GM12891 (cell line): ENCODE data around the gene VWF.

ENCODE experiments used
- PAX5 ChIP-seq: IDR thresholded peaks from 2 replicates; pipeline ENCODE4 v1.6.1; 2011; ENCODE audit warnings: low read length, moderate library complexity, mild to moderate bottlenecking; ENCODE audit not compliant: insufficient read depth, severe bottlenecking
- POLR2A ChIP-seq: IDR thresholded peaks from 2 replicates; pipeline ENCODE4 v1.6.1; 2011; ENCODE audit warnings: low read depth, low read length, control low read depth
- POLR2AphosphoS5 ChIP-seq: IDR thresholded peaks from 2 replicates; pipeline ENCODE4 v1.6.1; 2011; ENCODE audit warnings: low read depth, low read length, control low read depth
- POU2F2 ChIP-seq: IDR thresholded peaks from 2 replicates; pipeline ENCODE4 v1.6.1; 2011; ENCODE audit warnings: low read depth, mild to moderate bottlenecking, control low read depth, low read length, moderate library complexity
- SPI1 ChIP-seq: IDR thresholded peaks from 2 replicates; pipeline ENCODE4 v1.6.1; 2011; ENCODE audit warnings: low read depth, low read length, control low read depth
- TAF1 ChIP-seq: IDR thresholded peaks from 2 replicates; pipeline ENCODE4 v1.6.1; 2011; ENCODE audit warnings: low read depth, low read length, control low read depth

- TF ChIP-seq POLR2AphosphoS5 (no peak), POLR2A (no peak), POU2F2 (no peak), TAF1 (no peak), PAX5 (no peak), SPI1 (no peak)
Observed at GRCh38 chr12:6033546-6033945, 90.9 kb downstream of the VWF start.
